AG09319 (cell line): Measurements from ENCODE around the gene PNPLA5.

Experiments
- DNase-seq: peaks from one replicate; pipeline ENCODE4 v3.0.0-alpha.2; 2010; ENCODE audit warnings: low read depth; ENCODE audit errors: extremely low read depth
- TF ChIP-seq, protein P1 (sequence below): IDR thresholded peaks from 2 replicates; pipeline ENCODE4 v1.5.1; 2011; ENCODE audit warnings: low read depth, mild to moderate bottlenecking, inconsistent platforms, low read length, moderate library complexity

The PNPLA5 gene

GRCh38 chr22:43867839-43868635, 23.8 kb downstream of the PNPLA5 start:
- TF ChIP-seq, protein P1, sequence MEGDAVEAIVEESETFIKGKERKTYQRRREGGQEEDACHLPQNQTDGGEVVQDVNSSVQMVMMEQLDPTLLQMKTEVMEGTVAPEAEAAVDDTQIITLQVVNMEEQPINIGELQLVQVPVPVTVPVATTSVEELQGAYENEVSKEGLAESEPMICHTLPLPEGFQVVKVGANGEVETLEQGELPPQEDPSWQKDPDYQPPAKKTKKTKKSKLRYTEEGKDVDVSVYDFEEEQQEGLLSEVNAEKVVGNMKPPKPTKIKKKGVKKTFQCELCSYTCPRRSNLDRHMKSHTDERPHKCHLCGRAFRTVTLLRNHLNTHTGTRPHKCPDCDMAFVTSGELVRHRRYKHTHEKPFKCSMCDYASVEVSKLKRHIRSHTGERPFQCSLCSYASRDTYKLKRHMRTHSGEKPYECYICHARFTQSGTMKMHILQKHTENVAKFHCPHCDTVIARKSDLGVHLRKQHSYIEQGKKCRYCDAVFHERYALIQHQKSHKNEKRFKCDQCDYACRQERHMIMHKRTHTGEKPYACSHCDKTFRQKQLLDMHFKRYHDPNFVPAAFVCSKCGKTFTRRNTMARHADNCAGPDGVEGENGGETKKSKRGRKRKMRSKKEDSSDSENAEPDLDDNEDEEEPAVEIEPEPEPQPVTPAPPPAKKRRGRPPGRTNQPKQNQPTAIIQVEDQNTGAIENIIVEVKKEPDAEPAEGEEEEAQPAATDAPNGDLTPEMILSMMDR = no peak
- DNase-seq = peak; percentile 3

- no peak for DNase-seq
- TF ChIP-seq, protein P1 = no peak
Measured at GRCh38 chr22:43862882-43863202, 29.0 kb downstream of the PNPLA5 start.

DNA sequence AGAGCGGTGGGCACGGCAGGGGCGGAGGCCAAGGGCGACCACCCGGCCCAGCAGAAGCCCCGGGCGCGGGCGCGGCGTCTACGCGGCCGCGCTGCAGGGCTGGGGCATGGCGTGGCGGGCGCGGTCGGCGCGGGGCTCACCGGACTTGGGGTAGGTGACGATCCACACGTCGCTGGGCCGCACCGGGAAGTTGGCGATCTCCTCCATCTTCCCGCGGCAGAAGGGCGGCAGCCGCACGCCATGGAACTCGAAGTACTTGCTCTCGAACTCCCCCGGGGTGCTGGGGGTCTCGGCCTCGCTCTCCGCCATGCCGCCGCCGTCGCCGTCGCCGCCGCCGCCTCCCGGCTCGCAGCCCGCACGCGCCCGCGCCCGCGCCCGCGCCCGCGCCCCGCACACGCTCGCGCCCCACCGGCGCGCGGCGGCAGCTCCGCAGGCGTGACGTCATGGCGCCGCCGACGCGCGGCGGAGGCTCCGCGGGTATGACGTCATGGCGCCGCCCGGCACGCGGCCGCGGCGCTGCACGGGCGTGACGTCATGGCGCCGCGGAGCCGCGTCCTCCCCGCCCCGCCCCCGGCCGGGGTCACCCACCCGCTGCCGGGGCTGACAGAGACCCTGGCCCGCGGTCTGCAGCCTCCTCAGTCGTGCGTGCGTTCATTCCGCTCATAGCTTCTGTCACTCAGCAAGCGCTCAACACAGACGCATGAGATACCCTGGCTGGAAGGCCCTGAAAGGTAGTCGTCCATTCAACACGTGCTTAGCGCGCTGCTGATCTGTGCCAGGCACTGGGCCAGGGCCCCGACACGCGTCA, 29.5 kb downstream of the PNPLA5 start, which contains the start of gene SULT4A1:
Gene SULT4A1 (minus strand): TSS at position 440 of the 808 bp plus-strand sequence. CDS start 131 bp downstream, at position 309.
- no peak for DNase-seq

DNA sequence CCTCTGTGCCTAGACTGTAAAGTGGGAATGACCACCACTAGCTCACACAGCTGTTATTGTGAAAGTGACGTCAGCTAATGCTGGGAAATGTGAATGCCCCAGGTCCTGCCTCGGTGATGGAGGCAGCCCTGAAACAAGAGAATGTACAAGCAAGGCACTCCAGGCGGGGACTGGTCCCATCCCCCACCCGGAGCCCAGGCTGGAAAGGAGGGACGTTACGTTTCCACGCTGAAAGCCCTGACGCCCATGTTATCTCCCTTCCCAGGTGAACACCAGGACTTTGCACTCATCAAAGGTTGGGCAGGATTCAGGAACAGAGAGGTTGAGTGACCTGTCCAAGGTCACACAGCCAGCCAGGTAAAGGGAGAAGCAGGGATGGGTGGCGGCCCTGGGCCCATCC, 30.3 kb downstream of the PNPLA5 start:
- no peak for DNase-seq
- TF ChIP-seq, protein P1 = no peak

More for the DNA sequence above, 29.5 kb downstream of the PNPLA5 start, which contains the start of gene SULT4A1:
- TF ChIP-seq, protein P1 = no peak

DNA sequence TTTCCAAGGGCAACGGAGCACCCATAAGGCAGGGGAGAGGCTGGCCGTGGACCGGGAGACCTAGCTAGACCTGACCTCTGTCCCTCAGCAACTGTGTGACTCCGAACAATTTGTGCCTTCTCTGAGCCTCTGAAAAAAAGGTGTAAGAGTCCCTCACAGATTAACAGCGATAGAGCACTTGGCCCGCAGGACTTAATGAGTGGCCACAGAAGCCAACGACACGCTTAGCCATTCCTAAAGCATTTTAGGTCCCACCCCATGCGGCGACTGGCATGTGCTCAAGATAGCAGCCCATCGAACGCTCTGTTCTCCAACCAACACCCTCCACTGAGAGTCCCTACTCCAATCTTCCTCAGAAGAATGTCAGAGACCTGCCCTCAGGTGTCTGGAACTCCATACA, 31.0 kb downstream of the PNPLA5 start:
- DNase-seq = no peak
- TF ChIP-seq, protein P1 = no peak

- no peak for DNase-seq
- TF ChIP-seq, protein P1 = no peak
Measured at GRCh38 chr22:43860126-43860525, 31.7 kb downstream of the PNPLA5 start.

GRCh38 chr22:43859621-43860020, 32.2 kb downstream of the PNPLA5 start:
- DNase-seq = no peak
- TF ChIP-seq, protein P1 = no peak
